ENCODE data around the gene TTI1. TPM values are rescaled to one million over a fixed set of nuclear protein-coding genes. Genes with fewer than 3 reads are reported as not detected.

Gene TTI1
- total and polyA plus RNA-seq, 2 experiments from 2014 or later: 15.1 TPM

GRCh38 chr20:37986873-37987601 lies 46.2 kb downstream of the TTI1 start:
- H3K4me1 ChIP-seq (ENCODE audit: insufficient read depth): peaks cover 59% of the 10 kb centered on the region
- peak overlapping the region; percentile 87 for H3K27ac ChIP-seq
- 50% methylated on average over 9 of the region's 9 CpGs for WGBS (ENCODE audit: low lambda C conversion rate, missing lambda C conversion rate)
- no peaks in the 10 kb centered on the region for H3K79me2 ChIP-seq
- H3K4me2 ChIP-seq: peak overlapping the region; percentile 52
- H3K4me3 ChIP-seq: no peak overlapping the region
- H3K9me2 ChIP-seq (replicated peaks; ENCODE audit: insufficient read depth): no peaks in the 10 kb centered on the region
- H3K9me3 ChIP-seq (ENCODE audit: low read depth): no peaks in the 10 kb centered on the region
- H4K20me1 ChIP-seq (ENCODE audit: insufficient read depth, poor library complexity, severe bottlenecking): no peaks in the 10 kb centered on the region
- H3K36me3 ChIP-seq (replicated peaks; ENCODE audit: insufficient read depth, low read depth): no peaks in the 10 kb centered on the region
- DNase-seq (ENCODE audit: low spot score): peak; percentile 66
- H2AFZ ChIP-seq: no peak overlapping the region
- H3K27me3 ChIP-seq: no peaks in the 10 kb centered on the region
- TF ChIP-seq EZH2 (IDR thresholded peaks at IDR 0.05; ENCODE audit: borderline replicate concordance): no peak
- TF ChIP-seq, protein P1, sequence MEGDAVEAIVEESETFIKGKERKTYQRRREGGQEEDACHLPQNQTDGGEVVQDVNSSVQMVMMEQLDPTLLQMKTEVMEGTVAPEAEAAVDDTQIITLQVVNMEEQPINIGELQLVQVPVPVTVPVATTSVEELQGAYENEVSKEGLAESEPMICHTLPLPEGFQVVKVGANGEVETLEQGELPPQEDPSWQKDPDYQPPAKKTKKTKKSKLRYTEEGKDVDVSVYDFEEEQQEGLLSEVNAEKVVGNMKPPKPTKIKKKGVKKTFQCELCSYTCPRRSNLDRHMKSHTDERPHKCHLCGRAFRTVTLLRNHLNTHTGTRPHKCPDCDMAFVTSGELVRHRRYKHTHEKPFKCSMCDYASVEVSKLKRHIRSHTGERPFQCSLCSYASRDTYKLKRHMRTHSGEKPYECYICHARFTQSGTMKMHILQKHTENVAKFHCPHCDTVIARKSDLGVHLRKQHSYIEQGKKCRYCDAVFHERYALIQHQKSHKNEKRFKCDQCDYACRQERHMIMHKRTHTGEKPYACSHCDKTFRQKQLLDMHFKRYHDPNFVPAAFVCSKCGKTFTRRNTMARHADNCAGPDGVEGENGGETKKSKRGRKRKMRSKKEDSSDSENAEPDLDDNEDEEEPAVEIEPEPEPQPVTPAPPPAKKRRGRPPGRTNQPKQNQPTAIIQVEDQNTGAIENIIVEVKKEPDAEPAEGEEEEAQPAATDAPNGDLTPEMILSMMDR (IDR thresholded peaks at IDR 0.05; ENCODE audit: poor library complexity): no peak
- no peak for TF ChIP-seq EZH2phosphoT487 (IDR thresholded peaks at IDR 0.05; ENCODE audit: low read depth, severe bottlenecking, unreplicated experiment)

DNA sequence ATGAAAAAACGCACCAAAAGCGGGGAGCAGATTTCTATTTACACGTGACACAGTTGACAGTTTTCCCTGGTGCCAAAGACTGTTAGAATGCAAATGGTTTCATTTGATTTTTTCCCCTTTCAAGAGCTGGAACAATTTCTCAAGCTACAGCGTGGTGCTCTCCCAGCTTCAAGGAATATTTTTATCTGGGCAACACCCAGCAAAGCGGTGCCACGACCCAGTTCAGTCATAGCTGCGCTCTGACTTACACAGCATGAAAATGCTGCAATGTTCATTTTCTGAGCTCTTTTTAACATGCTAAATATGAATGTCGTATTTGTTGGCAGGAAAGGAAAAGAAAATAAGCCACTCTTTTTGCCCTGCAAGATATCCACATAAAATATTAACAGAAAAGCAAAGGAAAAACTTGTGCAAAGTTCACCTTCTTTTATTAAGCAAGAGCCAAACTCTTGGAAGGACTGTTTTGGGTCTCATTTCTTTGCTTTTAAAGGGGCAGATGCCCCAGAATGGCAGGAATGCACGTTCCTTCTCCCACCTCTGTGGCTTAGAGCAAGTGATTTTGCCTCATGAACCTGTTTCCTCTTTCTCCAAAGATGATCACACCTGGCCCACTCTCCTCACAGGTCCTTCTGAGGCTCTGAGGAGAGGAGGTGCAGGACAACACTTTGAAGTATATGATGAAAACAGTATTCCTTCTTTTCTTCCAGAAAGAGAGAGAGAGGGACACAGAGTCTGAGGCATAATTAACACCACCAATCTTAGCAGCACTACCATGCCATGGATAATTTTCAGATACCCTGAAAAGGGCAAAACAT lies 47.0 kb downstream of the TTI1 start:
- Histone ChIP-seq H3K79me2 (no peaks in the 10 kb centered on the region), H3K4me2 (peak overlapping the region; percentile 52), H3K27me3 (no peaks in the 10 kb centered on the region), H3K27ac (peak overlapping the region; percentile 87), H3K4me1 (ENCODE audit: insufficient read depth) (peaks cover 51% of the 10 kb centered on the region), H2AFZ (no peak overlapping the region), H4K20me1 (ENCODE audit: insufficient read depth, poor library complexity, severe bottlenecking) (no peaks in the 10 kb centered on the region), H3K4me3 (no peak overlapping the region), H3K9me2 (replicated peaks; ENCODE audit: insufficient read depth) (no peaks in the 10 kb centered on the region), H3K36me3 (replicated peaks; ENCODE audit: insufficient read depth, low read depth) (no peaks in the 10 kb centered on the region), H3K9me3 (ENCODE audit: low read depth) (no peaks in the 10 kb centered on the region)
- DNase-seq (ENCODE audit: low spot score): no peak
- TF ChIP-seq, protein P1 (IDR thresholded peaks at IDR 0.05; ENCODE audit: poor library complexity): no peak
- TF ChIP-seq EZH2phosphoT487 (IDR thresholded peaks at IDR 0.05; ENCODE audit: low read depth, severe bottlenecking, unreplicated experiment): no peak
- TF ChIP-seq EZH2 (IDR thresholded peaks at IDR 0.05; ENCODE audit: borderline replicate concordance): no peak
- 85% methylated on average over 9 of the region's 9 CpGs for WGBS (ENCODE audit: low lambda C conversion rate, missing lambda C conversion rate)

GRCh38 chr20:37984018-37984785 lies 49.1 kb downstream of the TTI1 start:
- WGBS (ENCODE audit: low lambda C conversion rate, missing lambda C conversion rate): 79% methylated on average over 14 of the region's 14 CpGs
- H3K27me3 ChIP-seq: no peaks in the 10 kb centered on the region
- H3K9me3 ChIP-seq (ENCODE audit: low read depth): no peaks in the 10 kb centered on the region
- no peaks in the 10 kb centered on the region for H4K20me1 ChIP-seq (ENCODE audit: insufficient read depth, poor library complexity, severe bottlenecking)
- H3K9me2 ChIP-seq (replicated peaks; ENCODE audit: insufficient read depth): no peaks in the 10 kb centered on the region
- H3K4me1 ChIP-seq (ENCODE audit: insufficient read depth): peaks cover 31% of the 10 kb centered on the region
- H3K4me2 ChIP-seq: no peak overlapping the region
- no peaks in the 10 kb centered on the region for H3K79me2 ChIP-seq
- H3K4me3 ChIP-seq: no peak overlapping the region
- DNase-seq (ENCODE audit: low spot score): no peak
- no peak overlapping the region for H3K27ac ChIP-seq
- no peaks in the 10 kb centered on the region for H3K36me3 ChIP-seq (replicated peaks; ENCODE audit: insufficient read depth, low read depth)
- no peak overlapping the region for H2AFZ ChIP-seq
- TF ChIP-seq EZH2phosphoT487 (IDR thresholded peaks at IDR 0.05; ENCODE audit: low read depth, severe bottlenecking, unreplicated experiment): no peak
- TF ChIP-seq EZH2 (IDR thresholded peaks at IDR 0.05; ENCODE audit: borderline replicate concordance): no peak
- TF ChIP-seq, protein P1 (IDR thresholded peaks at IDR 0.05; ENCODE audit: poor library complexity): no peak

Measured in hepatocyte (in vitro differentiated cells).